Stimulated activated CD8-positive, alpha-beta memory T cell treated with anti-CD3 and anti-CD28 coated beads, Interleukin-12 subunit alpha, Interleukin-12 subunit beta, amount 100 ng/mL, for 1 hour (primary cell): ENCODE measurements around the gene C1orf232.

Source experiments
- DNase-seq: peaks from one replicate; pipeline ENCODE4 v3.0.0-alpha.2; 2020; ENCODE audit warnings: low read depth

C1orf232 gene

DNA sequence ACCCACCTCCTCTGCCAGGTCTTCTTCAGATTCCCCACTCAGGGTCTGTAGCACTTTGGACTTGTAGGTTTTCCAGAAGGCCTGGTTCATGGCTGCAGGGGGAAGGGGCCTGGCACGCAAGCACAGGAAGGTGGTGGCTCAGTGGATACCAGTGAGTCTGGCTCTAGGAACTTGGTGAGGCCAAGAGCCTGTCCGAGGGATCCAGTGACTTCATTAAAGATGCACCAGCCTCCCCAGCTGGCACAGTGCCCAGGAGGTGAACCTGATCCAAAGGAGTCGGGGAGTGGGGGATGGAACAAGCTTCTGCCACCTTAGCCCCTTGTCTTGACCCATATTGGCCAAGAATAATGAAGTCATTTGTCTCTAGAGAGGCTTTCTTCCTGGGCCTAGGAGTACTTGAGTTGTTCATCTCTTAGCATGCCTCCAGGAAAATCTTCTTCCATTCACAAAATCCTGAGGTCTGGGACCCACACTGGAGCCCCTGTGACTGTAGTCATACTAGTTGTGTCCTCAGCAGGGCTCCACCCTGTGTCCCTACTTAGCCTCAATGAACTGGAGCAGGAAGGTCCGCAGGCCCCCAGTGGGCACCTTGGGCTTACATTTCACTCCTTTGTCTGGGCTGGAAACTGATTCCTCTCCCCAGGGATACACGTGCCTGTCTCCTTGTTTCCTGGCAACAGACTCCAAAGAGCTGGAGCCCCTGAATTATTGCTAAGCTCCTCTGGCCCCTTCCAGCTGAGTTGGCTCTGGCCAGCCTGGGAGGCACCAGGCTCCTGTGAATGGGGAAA is at the start of gene C1orf232:
Gene C1orf232, minus strand, starts transcription at position 554 of the 788 bp plus-strand sequence. Its CDS starts 464 bp downstream, at position 90.
- DNase-seq = no peak

- DNase-seq = no peak
Measured at GRCh38 chr1:26215246-26215645, 46.5 kb upstream of the C1orf232 start.

DNA sequence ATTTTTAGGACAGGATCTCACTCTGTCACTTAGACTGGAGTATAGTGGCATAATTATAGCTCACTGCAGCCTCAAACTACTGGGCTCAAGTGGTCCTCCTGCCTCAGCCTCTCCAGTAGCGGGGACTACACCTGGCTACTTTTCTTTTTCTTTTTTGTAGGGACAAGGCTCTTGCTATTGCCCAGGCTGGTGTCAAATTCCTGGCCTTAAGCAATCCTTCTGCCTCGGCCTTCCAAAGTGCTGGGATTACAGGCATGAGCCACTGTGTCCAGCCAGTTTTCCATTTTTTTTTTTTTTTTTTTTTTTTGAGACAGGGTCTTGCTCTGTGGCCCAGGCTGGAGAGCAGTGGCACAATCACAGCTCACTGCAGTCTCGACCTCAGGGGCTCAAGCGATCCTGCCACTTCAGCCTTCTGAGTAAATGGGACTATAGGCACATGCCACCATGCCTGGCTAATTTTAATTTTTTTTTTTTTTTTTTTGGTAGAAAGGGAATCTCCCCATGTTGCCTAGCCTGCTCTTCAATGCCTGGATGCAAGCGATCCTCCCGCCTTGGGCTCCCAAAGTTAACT is 44.7 kb upstream of the C1orf232 start:
- no peak for DNase-seq

DNA sequence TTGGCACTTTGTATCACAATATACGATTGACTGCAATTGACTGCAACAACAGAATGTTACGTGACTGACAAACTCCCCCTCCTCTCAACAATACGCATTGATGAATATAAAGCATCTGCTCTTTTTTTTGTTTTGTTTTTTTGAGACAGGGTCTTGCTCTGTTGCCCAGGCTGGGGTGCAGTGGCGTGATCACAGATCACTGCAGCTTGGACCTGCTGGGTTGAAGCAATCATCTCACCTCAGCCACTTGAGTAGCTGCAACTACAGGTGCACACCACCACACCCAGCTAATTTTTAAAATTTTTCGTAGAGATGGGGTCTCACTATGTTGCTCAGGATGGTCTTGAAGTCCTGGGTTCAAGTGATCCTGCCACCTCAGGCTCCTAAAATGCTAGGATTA is 44.0 kb upstream of the C1orf232 start:
- DNase-seq = no peak

DNA sequence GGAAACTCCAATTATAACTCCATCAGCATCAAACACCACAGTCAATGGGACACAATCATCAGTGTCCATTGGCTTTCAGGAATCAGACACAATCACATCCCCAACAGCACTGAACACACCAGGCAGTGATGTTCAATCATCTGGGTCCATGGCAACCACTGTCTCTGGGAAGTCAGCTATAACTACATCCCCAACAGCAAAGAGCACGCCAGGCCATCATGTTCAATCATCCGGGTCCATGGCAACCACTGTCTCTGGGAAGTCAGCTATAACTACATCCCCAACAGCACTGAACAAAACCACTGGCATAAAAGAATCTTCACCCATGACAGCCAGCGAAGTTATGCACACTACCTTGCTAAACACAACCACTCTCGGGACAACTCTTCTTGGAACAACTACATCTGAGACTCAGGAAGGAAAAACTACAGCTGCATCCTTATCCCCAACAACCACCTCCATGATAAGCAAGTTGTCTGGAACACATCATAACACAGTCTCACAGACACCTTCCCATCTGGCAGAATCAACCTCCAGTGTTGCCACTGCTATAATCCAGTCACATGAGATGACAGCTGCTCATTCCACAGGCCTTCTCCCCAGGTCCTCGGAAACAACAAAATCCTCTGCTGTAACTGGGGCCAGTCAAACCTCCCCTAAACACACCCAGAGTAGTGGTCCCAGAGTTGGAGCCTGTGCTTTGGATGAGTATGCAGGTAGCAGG is 41.5 kb upstream of the C1orf232 start:
- DNase-seq = no peak

- DNase-seq = no peak
Measured at GRCh38 chr1:26203642-26204318, 35.0 kb upstream of the C1orf232 start.

GRCh38 chr1:26200413-26200812 is 31.6 kb upstream of the C1orf232 start:
- no peak for DNase-seq

GRCh38 chr1:26197813-26198212 is 29.1 kb upstream of the C1orf232 start:
- DNase-seq = no peak

DNA sequence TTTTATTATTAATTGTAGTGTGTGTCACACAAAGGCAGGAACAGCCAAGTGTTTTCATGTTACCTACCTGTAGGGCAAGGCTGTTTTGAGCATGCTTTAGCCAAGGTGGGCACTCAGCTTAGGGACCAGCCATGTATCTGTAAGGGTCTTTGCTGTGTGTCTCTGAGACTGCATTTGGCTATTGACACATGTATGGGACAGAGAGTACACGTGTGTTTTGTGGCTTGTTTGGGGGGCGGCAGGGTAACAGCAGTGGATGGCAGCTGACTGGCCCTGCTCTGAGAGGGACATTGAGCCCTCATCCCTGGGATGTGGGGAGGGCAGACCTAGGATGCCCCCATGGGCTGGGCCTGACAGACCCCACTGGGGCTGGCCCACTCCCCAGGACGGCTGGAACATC is 28.5 kb upstream of the C1orf232 start:
- DNase-seq = no peak

DNA sequence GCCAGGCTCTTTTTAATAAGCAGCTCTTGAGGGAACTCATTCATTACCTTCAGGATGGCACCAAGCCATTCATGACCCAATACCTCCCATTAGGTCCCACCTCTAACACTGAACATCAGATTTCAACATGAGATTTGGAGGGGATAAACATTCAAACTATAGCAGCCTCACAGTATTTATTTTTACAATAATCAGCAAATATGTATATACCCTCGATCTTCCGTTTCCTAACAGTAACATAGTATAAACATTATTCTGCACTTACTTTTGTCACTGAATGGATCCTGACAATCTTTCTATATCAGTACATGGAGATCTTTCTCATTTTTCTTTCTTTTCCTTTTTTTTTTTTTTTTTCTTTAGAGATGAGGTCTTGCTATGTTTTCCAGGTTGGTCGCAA is 27.0 kb upstream of the C1orf232 start:
- no peak for DNase-seq

DNA sequence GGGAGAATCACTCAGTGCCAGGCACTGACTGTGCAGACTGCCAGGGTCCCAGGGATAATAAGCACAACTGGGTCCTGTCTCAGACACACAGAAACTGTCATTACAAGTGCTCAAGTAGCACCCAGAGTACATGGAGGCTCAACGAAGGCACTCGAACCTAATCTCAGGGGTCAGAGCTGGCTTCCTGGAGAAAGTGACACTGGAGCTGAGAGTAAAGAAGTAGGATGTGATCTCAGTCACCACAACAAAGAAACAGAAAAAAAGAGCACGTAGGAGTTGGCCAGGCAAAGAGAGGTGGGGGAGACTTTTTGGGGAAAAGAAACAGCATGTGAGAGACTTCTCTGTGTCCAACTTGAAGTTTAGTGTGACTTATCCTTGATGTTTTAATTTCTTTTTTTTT is 23.0 kb upstream of the C1orf232 start:
- no peak for DNase-seq

DNA sequence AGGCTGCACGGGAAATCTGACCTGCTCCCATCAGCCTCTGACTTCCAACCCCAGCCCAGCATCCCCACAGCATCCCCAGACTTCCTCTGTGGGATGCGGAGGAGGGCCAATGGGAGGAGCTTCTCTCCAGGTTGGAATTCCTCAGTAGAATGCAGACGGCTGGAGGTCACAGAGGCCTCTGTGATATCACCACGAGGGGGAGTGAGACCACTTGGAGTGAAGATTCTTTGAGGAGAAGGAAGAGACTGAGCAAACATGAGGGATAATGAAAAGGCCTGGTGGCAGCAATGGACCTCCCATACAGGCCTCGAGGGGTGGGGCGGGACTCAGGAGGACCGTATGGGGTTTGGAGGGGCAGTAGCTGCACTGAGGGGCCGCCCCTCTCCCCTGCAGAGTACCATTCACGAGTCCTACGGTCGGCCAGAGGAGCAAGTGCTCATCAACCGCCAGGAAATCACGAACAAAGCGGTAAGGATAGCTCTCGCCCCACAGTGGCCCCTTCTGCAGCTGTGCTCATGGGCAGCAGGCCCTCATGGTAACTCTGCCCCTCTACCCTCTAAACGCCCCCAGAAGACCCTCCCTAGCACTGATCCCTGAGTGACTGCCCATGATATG is 21.7 kb upstream of the C1orf232 start, which contains the start of gene CATSPER4:
Gene CATSPER4, plus strand, starts transcription at position 230 of the 615 bp plus-strand sequence. Its CDS starts 26 bp downstream, at position 256.
- DNase-seq = no peak

GRCh38 chr1:26189751-26190275 is 21.1 kb upstream of the C1orf232 start:
- DNase-seq = no peak

- no peak for DNase-seq
Measured at GRCh38 chr1:26189331-26189730, 20.6 kb upstream of the C1orf232 start.

- no peak for DNase-seq
Measured at GRCh38 chr1:26188477-26188876, 19.7 kb upstream of the C1orf232 start.

GRCh38 chr1:26187882-26188281 is 19.1 kb upstream of the C1orf232 start:
- DNase-seq = no peak

DNA sequence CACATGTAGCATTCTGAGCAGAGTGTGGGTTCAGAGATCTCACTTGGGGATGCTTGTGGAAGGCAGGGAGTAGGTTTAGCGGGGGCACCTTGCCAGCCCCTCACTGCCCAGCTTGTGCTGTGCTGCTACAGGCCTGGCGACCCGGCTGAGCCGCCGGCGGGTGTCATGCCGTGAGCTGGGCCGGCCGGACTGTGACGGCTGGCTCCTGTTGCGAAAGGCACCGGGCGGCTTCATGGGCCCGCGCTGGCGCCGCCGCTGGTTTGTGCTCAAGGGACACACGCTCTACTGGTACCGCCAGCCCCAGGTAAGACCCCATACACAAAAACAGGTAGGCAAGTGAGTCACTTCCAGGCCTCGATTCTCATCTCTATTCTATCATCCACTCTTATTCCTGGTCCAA is 16.1 kb upstream of the C1orf232 start:
- DNase-seq = no peak

GRCh38 chr1:26184086-26184485 is 15.3 kb upstream of the C1orf232 start:
- DNase-seq = no peak

DNA sequence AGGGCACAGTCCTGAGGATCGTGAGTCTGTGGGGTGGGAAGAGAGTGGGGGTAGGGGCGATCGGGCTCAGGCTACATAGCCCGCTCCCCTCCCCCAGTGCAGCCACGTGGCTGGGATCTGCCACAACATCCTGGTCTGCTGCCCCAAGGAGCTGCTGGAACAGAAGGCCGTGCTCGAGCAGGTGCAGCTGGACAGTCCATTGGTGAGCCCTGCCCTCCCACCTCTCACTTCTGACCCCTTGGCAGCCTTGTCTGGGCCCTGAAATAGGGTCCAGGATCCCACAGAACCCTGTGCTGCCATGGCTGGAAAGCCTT is 13.6 kb upstream of the C1orf232 start:
- DNase-seq = no peak

- no peak for DNase-seq
Measured at GRCh38 chr1:26181586-26182382, 13.0 kb upstream of the C1orf232 start.

DNA sequence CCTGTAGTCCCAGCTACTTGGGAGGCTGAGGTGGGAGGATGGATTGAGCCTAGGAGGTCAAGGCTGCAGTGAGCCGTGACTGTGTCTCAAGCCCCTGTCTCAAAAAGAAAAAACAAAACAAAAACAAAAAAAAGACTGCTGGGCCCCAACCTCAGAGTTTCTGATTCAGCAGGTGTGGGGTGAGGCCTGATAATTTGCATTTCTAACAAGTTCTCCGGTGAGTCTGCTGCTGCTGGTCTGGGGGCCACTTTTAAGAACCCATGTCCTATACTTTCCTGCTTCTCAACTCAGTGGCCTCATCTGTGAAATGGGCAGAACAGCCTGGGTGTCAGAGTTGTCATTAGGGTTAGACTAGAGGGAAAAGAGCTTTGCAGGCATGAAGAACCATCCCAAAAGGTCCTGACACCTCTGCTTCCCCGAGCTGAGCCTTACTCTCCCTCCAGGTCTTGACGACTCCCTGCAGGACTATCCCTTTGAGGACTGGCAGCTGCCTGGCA is 11.3 kb upstream of the C1orf232 start:
- no peak for DNase-seq
